Keratinocyte (primary cell): ENCODE results near the gene LPA. TPM values are rescaled to one million over a fixed set of nuclear protein-coding genes. Genes with fewer than 3 reads are reported as not detected.
"Not testable (repeated sequence)": the region's sequence is repeated elsewhere in the genome, so short reads cannot be mapped to it uniquely, and the experiment has no call there.

Experiments used
- DNase-seq: peaks from one replicate; pipeline ENCODE4 v3.0.0-alpha.2; 2011; ENCODE audit warnings: low read depth, missing footprints, low spot score
- FAIRE-seq: peaks from 2 replicates; lab custom pipeline; 2011; peaks lifted over from hg19 to GRCh38; lab: Jason Lieb, UNC
- H2AFZ ChIP-seq: 2 replicates; pipeline ENCODE4 v1.6.0; 2012; ENCODE audit warnings: low read length, control low read depth, inconsistent platforms; ENCODE audit not compliant: control insufficient read depth
- H3K27ac ChIP-seq: 2 replicates; pipeline ENCODE4 v1.5.1; 2011; ENCODE audit warnings: low read length; ENCODE audit not compliant: control insufficient read depth, insufficient read depth
- H3K27me3 ChIP-seq: 3 replicates; pipeline ENCODE4 v1.6.0; 2011; ENCODE audit warnings: low read length; ENCODE audit not compliant: control insufficient read depth, insufficient read depth; ENCODE audit errors: extremely low read depth
- H3K36me3 ChIP-seq, 2 experiments: 2 replicates in 1 of 2; 3 replicates in 1 of 2; pipeline ENCODE4 v1.5.1; 2011; ENCODE audit warnings: low read length in 2 of 2, mild to moderate bottlenecking in 1 of 2; ENCODE audit not compliant: control insufficient read depth in 2 of 2, insufficient read depth in 2 of 2; ENCODE audit errors: extremely low read depth in 1 of 2
- H3K4me1 ChIP-seq: 3 replicates; pipeline ENCODE4 v1.5.1; 2011; ENCODE audit warnings: low read length; ENCODE audit not compliant: control insufficient read depth, insufficient read depth; ENCODE audit errors: extremely low read depth
- H3K4me2 ChIP-seq: 3 replicates; pipeline ENCODE4 v1.6.0; 2011; ENCODE audit warnings: low read depth, low read length; ENCODE audit not compliant: control insufficient read depth, insufficient read depth; ENCODE audit errors: extremely low read depth
- H3K4me3 ChIP-seq, 3 experiments: fragments of 200-600 bp in 1 of 3; sonication (generic) in 1 of 3; 2 replicates in 2 of 3; 3 replicates in 1 of 3; pipeline ENCODE4 v1.5.1; 2011 to 2016; ENCODE audit warnings: low read length in 3 of 3, mild to moderate bottlenecking in 3 of 3, control low read depth in 2 of 3, inconsistent platforms in 1 of 3, low read depth in 1 of 3, mixed read lengths in 1 of 3, mixed run types in 1 of 3, moderate library complexity in 1 of 3; ENCODE audit not compliant: control insufficient read depth in 2 of 3, insufficient read depth in 2 of 3; ENCODE audit errors: extremely low read depth in 1 of 3
- H3K79me2 ChIP-seq: 2 replicates; pipeline ENCODE4 v1.6.0; 2012; ENCODE audit warnings: low read length; ENCODE audit not compliant: control insufficient read depth, insufficient read depth
- H3K9ac ChIP-seq: 3 replicates; pipeline ENCODE4 v1.6.0; 2011; ENCODE audit warnings: low read length; ENCODE audit not compliant: control insufficient read depth, insufficient read depth; ENCODE audit errors: extremely low read depth
- H3K9me1 ChIP-seq: 3 replicates; pipeline ENCODE4 v1.6.0; 2011; ENCODE audit warnings: low read length; ENCODE audit not compliant: control insufficient read depth, insufficient read depth; ENCODE audit errors: extremely low read depth
- H3K9me3 ChIP-seq: 2 replicates; pipeline ENCODE4 v1.5.1; 2012; ENCODE audit warnings: low read depth, low read length; ENCODE audit not compliant: control insufficient read depth
- H4K20me1 ChIP-seq: 3 replicates; pipeline ENCODE4 v1.6.0; 2011; ENCODE audit warnings: low read length; ENCODE audit not compliant: control insufficient read depth, insufficient read depth; ENCODE audit errors: extremely low read depth
- EZH2 ChIP-seq: IDR thresholded peaks from one replicate; pipeline ENCODE4 v1.6.1; 2012; ENCODE audit warnings: inconsistent platforms, mild to moderate bottlenecking, low read length, moderate library complexity
- dilution Hi-C: fragments of 300-500 bp; cut with MboI; formaldehyde crosslinking; loops from one replicate; pipeline ENCODE4 v1.7.0; 2020; ENCODE audit warnings: low sequenced_read_pairs; ENCODE audit not compliant: extremely low pct_ligation_motif_present
- polyA plus RNA-seq, 5 experiments: library from polyadenylated mRNA; depleted of rRNA in 3 of 5; stranded (reverse) in 3 of 5; stranded (forward) in 1 of 5; unstranded in 1 of 5; fragments of >200 nt; gene quantifications; 1 replicate in 1 of 5; 2 replicates in 3 of 5; 3 replicates in 1 of 5; pipeline versions ENCODE4 v1.2.1 to v1.2.3, GENCODE V29; 2011 to 2012; ENCODE audit warnings: missing spikeins in 2 of 5, low read depth in 1 of 5, low replicate concordance in 1 of 5
- TF ChIP-seq, protein P1 (sequence below), 3 experiments: IDR thresholded peaks in 1 of 3; conservative IDR thresholded peaks in 1 of 3; optimal IDR thresholded peaks in 1 of 3; 2 replicates in 2 of 3; 3 replicates in 1 of 3; pipeline versions ENCODE3 to v1.5.1; 2011; ENCODE audit warnings: low read length in 3 of 3, mild to moderate bottlenecking in 3 of 3, moderate library complexity in 2 of 3, control low read depth in 1 of 3, inconsistent platforms in 1 of 3; ENCODE audit not compliant: insufficient read depth in 2 of 3; ENCODE audit errors: extremely low read depth in 1 of 3

LPA gene
- polyA plus RNA-seq, 1 donor (not counting 4 experiments of a cell fraction or from before 2014, with no cell fraction given) = not detected

DNA sequence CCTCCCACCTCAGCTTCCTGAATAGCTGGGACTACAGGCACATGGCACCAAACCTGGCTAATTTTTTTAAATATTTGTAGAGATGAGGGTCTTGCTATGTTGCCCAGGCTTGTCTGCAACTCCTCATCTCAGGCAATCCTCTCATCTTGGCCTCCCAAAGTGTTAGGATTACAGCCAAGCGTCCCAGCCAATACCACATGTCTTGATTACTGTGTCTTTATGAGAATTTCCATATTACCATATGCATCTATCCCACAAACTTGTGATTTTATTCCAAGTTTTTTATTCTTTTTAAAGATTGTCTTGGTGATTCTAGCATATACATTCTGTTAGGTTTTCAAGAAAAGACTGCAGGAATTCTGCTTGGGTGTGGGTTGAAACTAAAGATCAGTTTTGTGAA lies 82.7 kb downstream of the LPA start:
- no peaks in the 10 kb centered on the region for H3K27me3 ChIP-seq
- H3K4me3 ChIP-seq = no peak overlapping the region
- H3K79me2 ChIP-seq = no peaks in the 10 kb centered on the region
- H2AFZ ChIP-seq = no peak overlapping the region
- FAIRE-seq = no peak
- peaks cover 5% of the 10 kb centered on the region for H3K4me1 ChIP-seq
- no peak overlapping the region for H3K4me2 ChIP-seq
- H4K20me1 ChIP-seq = no peaks in the 10 kb centered on the region
- no peaks in the 10 kb centered on the region for H3K36me3 ChIP-seq
- no peak overlapping the region for H3K27ac ChIP-seq
- DNase-seq = no peak
- H3K9me3 ChIP-seq = no peaks in the 10 kb centered on the region
- dilution Hi-C loops = no loop called here
- H3K9me1 ChIP-seq = no peaks in the 10 kb centered on the region
- H3K9ac ChIP-seq = no peak overlapping the region
- TF ChIP-seq, protein P1, sequence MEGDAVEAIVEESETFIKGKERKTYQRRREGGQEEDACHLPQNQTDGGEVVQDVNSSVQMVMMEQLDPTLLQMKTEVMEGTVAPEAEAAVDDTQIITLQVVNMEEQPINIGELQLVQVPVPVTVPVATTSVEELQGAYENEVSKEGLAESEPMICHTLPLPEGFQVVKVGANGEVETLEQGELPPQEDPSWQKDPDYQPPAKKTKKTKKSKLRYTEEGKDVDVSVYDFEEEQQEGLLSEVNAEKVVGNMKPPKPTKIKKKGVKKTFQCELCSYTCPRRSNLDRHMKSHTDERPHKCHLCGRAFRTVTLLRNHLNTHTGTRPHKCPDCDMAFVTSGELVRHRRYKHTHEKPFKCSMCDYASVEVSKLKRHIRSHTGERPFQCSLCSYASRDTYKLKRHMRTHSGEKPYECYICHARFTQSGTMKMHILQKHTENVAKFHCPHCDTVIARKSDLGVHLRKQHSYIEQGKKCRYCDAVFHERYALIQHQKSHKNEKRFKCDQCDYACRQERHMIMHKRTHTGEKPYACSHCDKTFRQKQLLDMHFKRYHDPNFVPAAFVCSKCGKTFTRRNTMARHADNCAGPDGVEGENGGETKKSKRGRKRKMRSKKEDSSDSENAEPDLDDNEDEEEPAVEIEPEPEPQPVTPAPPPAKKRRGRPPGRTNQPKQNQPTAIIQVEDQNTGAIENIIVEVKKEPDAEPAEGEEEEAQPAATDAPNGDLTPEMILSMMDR (optimal IDR thresholded peaks at IDR 0.05 in 1 of 3, IDR thresholded peaks at IDR 0.05 in 1 of 3, conservative IDR thresholded peaks at IDR 0.05 in 1 of 3; ENCODE audit: extremely low read depth in 1 of 3, insufficient read depth in 2 of 3, low read length in 3 of 3) = no peak
- no peak for TF ChIP-seq EZH2

DNA sequence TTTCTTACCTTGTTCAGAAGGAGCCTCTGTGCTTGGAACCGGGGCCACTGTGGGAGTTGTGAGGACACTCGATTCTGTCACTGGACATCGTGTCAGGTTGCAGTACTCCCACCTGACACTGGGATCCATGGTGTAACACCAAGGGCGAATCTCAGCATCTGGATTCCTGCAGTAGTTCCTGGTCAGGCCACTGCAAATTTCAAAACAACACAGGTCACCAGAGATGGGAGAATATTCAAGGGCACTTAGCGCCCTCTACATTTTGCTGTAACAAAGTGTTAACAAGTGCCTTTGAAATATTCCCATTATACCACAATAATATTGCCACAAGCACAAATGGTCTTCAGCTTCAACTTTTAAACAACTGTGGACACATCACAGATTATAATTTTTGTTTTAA lies 85.6 kb downstream of the LPA start:
- H3K27me3 ChIP-seq, H4K20me1 ChIP-seq, H2AFZ ChIP-seq, H3K27ac ChIP-seq, H3K9me3 ChIP-seq, FAIRE-seq, dilution Hi-C loops, H3K4me2 ChIP-seq, H3K79me2 ChIP-seq, DNase-seq, H3K9ac ChIP-seq, H3K9me1 ChIP-seq, H3K36me3 ChIP-seq, H3K4me3 ChIP-seq, H3K4me1 ChIP-seq: not testable (repeated sequence)

DNA sequence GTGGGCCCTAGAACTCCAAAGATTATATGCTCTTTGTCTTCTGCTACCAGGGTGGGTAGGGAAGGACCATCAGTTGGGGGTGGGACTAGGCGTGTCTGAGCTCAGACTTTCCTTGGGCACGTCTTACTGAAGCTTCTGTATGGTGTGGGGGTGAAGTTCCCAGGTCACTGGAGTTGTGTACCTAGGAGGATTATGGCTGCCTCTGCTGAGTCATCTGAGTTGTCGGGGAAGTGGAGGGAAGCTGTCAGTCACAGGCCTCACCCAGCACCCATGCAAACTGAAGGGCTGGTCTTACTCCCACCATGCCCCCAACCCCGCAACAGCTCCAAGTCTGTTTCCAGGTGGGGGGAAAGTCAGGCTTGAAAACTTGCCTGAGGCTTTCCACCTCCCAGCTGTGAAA lies 90.1 kb downstream of the LPA start:
- Histone ChIP-seq H3K9ac (no peak overlapping the region), H2AFZ (no peak overlapping the region), H3K4me2 (no peak overlapping the region), H3K4me3 (no peak overlapping the region), H3K9me3 (no peaks in the 10 kb centered on the region), H3K27me3 (no peaks in the 10 kb centered on the region), H3K36me3 (no peaks in the 10 kb centered on the region), H3K27ac (no peak overlapping the region), H3K4me1 (no peaks in the 10 kb centered on the region), H3K79me2 (no peaks in the 10 kb centered on the region), H3K9me1 (no peaks in the 10 kb centered on the region), H4K20me1 (no peaks in the 10 kb centered on the region)
- FAIRE-seq (no peak), DNase-seq (no peak)
- TF ChIP-seq, protein P1 (optimal IDR thresholded peaks at IDR 0.05 in 1 of 3, IDR thresholded peaks at IDR 0.05 in 1 of 3, conservative IDR thresholded peaks at IDR 0.05 in 1 of 3; ENCODE audit: extremely low read depth in 1 of 3, insufficient read depth in 2 of 3, low read length in 3 of 3) = no peak
- TF ChIP-seq EZH2 = no peak
- dilution Hi-C loops = no loop called here

DNA sequence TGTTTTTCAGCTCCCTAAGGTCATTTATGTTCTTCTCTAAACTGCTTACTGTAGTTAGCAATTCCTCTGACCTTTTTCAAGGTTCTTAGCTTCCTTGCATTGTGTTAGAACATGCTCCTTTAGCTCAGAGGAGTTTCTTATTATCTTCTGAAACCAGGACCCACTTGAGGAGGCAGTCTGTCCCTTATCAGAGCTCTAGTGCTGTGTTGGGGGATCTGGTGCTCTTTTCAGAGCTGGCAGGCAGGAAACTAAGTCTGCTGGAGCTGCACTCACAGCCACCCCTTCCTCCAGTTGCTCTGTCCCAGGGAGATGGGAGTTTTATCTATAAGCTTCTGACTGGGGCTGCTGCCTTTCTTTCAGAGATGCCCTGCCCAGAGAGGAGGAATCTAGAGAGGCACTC lies 92.9 kb downstream of the LPA start:
- H3K4me3 ChIP-seq, H4K20me1 ChIP-seq, DNase-seq, H3K9ac ChIP-seq, H3K79me2 ChIP-seq, H3K9me3 ChIP-seq, H3K27ac ChIP-seq, H3K36me3 ChIP-seq, H3K27me3 ChIP-seq, dilution Hi-C loops, FAIRE-seq, H3K4me1 ChIP-seq, H3K9me1 ChIP-seq, H3K4me2 ChIP-seq, H2AFZ ChIP-seq: not testable (repeated sequence)
